HT-29 (cell line): ENCODE data around the gene DDX27. TPM values are rescaled to one million over a fixed set of nuclear protein-coding genes. Genes with fewer than 3 reads are reported as not detected.

Experiments
- DNase-seq: peaks from one replicate; pipeline ENCODE4 v3.0.0-alpha.2; 2015; ENCODE audit warnings: low spot score
- total RNA-seq: library from RNA; depleted of rRNA; stranded (reverse); fragments of >200 nt; shearing (Covaris generic); gene quantifications from 2 replicates; pipeline ENCODE4 v1.2.3, GENCODE V29; 2014

DDX27 gene
- total RNA-seq, 1 experiment from 2014 or later, result 75.5 TPM

DNA sequence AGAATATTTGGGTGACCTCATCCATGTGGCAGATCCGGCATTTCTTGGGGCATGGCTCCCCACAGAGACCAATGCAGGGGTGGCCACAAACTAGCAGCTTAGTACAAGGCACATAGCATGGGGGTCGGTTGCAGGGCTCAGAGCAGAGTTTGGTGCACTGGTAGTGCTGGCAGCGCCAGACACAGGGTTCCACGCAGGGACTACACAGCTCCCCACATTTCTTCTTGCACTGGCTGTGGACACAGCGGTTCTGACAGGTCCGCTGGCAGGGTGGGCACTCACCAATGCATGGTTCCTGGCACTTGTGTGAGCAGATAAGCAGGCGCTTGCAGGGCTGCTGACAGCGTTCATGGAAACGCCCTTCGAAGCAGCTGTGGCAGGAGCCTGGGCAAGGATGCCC lies 29.1 kb downstream of the DDX27 start:
- DNase-seq, result no peak

DNA sequence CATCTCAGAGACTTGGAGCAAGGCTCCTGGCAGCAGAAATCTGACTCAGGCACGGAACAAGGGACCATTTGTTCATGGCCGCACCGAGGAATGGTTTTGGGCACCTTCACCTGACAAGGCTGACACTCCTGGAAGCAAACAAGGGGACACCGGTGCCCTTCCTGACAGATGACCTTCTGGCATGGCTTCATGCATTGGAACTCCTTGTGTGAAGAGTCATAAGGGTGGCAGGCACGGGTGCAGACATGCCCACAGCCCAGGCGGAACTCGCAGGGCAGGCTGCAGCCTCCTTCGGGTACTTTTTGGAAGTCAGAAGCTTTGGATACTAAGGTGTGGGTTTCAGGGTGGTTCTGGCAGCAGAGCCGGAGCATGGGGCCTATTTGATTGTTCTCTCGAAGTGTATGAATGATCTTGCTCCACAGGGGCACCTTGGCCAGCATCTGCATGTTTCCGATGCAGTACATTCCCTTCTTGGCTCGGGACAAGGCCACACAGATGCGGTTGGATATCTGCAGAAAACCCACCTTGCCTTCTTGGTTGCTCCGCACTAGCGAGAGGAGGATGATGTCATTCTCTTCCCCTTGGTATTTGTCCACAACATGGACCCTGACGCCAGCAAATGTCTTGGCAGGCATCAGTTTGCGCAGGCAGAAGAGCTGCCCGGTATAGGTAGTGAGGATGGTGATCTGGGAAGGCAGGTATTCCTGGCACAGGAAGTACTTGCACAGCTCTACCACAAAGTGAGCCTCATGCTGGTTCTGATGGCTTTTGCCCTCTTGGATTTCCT lies 29.9 kb downstream of the DDX27 start:
- DNase-seq, result no peak

DNA sequence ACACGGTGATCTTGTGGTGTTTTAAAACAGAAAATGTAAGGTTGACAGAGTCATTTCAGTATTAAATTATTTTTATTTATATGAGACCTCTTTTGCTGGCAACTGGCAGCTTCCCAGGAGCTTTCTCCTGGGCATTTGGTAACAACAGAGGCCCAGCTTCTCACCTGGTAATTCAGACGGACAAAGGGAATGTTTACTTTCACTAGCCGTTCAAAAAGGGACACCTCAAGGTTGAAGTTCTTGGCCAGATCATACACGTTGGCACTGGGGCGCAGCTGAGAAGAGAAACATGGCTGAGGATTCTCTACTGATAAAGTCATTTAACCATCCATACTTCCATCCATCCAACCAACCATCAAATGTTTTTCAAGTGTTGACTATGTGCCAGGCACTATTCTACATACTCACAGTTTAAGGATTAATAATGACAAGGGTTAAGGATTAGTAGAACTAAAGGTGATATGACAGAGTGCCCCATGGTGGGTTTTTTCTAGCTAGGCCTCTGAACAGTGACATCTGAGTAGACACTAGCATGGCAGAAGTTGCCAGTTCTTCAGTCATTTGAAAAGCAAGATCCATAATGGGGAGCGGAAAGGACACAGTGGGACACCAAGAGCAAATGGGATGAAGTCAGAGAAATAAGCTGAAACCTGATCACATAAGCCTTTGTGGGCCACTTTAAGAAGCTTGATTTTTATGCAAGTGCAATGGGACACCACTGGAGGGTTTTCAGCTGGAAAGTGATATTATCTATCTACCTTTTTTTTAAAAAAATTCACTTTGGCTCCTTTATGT lies 33.5 kb downstream of the DDX27 start:
- no peak for DNase-seq

GRCh38 chr20:49256261-49256660 lies 37.0 kb downstream of the DDX27 start:
- DNase-seq, result no peak

GRCh38 chr20:49259284-49259683 lies 40.1 kb downstream of the DDX27 start:
- no peak for DNase-seq

DNA sequence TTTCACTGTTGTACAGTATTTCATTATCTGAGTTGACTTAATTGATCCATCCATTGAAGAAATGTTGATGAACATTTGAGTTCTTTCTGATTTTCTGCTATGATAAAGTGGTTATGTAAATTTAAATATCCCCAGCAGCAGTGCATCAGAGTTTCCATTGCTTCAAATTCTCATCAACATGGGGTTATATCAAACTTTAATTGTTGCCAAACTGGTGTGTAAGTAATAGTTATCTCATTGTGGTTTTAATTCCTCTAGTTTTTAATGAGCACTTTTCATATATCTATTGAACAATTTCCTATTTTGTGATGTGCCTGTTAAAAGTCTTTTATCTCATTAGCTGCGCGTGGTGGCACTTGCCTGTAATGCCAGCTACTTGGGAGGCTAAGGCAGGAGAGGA lies 40.6 kb downstream of the DDX27 start:
- DNase-seq, result no peak

DNA sequence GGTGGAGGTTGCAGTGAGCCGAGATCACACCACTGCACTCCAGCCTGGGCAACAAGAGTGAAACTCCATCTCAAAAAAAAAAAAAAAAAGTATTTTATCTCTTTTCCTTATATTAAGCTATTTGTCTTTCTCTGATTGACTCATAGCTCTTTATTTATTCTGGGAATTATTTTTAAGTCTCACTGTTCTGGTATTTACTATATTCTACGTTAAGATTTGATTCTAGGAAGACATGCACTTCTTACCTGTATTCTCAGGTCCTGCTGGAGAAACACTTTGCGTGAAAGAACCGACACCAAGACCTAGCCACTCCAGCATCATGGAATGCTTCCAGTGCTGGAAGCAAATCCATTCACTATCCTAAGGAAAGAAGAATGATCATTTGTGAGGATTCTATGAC lies 41.0 kb downstream of the DDX27 start:
- DNase-seq, result no peak

DNA sequence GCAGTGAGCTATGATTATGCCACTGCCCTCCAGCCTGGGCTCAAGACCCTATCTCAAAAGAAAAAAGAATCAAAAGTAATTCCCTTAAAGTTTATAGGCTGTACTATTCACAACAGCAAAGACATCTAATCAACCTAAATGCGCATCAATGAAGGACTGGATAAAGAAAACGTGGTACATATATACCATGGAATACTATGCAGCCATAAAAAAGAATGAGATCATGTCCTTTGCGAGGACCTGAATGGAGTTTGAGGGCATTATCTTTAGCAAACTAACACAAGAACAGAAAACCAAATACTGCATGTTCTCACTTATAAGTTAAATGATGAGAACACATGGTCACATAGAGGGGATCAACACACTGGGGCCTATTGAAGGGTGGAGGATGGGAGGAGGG lies 42.0 kb downstream of the DDX27 start:
- DNase-seq, result no peak

- DNase-seq, result no peak
These were observed 43.2 kb downstream of the DDX27 start for GRCh38 chr20:49262444-49262843.

- DNase-seq, result no peak
These were observed 48.1 kb downstream of the DDX27 start for GRCh38 chr20:49267327-49267726.

DNA sequence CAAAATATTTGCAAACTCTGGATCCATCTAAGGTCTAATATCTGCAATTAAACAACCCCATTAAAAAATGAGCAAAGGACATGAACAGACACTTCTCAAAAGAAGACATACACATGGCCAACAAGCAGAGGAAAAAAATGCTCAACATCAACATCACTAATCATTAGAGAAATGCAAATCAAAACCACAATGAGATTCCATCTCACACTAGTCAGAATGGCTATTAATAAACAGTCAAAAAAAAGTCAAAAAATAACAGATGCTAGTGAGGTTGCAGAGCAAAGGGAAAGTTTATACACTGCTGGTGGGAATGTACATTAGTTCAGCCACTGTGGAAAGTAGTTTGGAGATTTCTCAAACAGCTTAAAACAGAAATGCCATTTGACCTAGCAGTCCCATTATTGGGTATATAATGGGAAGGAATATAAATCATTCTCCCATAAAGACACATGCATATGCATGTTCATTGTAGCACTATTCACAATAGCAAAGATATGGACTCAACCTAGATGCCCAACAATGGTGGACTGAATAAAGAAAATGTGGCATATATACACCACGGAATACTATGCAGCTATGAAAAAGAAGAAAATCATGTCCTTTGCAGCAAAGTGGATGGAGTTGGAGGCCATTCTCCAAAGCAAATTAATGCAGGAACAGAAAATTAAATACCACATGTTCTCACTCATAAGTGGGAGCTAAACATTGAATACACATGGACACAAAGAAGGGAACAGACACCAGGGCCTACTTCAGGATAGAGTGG lies 49.6 kb downstream of the DDX27 start:
- DNase-seq, result no peak

DNA sequence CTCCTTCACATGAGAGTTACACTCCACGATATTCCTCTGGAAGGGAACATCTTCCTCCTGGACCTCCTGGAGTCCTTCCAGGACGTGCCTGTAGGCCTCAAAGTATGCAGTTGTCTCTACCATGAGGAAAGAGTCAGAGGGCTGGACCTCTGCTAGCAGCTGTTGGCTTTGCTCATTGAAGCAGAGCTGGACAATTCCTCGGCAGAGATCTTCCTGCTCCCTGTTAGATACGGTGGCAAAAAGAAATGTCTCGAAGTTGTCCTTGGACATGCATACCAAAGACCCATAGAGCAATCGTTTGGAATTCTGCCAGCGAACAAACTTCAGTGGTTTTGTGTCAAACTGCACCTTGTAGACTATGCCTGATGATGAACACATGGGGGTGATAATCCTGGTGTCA lies 51.0 kb downstream of the DDX27 start:
- DNase-seq, result no peak

DNA sequence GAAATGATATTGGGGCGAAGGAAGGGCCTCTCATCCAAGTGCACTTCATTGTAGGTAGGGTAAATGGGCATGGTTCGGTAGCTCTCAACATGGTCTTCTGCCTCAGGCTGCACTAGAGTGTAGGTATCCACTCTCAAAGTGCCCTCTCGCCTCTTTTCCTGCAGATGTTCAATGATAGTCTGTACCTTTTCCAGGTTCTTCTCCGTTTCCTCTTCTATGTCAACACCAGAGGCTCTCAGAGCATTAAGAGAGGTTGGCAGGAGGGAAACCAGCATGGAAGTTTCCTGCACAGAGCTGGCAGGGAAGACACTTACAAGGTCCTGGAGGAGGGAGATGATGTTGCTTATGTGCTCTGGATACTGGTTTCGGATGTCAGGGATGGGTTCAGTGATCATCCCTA lies 51.5 kb downstream of the DDX27 start:
- DNase-seq, result no peak

GRCh38 chr20:49272654-49273053 lies 53.4 kb downstream of the DDX27 start:
- DNase-seq, result no peak

DNA sequence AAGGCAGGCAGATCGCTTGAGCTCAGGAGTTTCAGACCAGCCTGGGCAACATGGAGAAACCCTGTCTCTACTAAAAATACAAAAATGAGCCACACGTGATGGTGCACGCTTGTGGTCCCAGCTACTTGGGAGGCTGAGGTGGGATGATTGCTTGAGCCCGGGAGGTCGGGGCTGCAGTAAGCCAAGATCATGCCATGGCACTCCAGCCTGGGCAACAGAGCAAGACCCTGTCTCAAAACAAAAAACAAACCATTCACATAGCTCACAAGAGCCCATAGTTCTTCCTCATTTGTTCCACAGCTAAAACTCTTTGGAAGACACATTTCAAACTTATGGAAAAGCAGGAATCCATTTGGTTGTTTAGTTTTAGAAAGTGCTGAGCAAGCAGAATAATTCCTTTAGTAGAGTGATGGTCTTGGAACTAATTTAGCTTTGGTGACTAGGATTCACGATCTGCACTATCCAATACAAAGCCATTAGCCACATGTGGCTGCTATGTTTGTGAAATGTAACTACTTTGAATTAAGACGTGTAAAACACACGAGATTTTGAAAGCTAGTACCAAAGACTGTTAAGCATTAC lies 54.6 kb downstream of the DDX27 start:
- no peak for DNase-seq

- DNase-seq, result no peak
These were observed 56.0 kb downstream of the DDX27 start for GRCh38 chr20:49275216-49275615.

GRCh38 chr20:49275636-49276035 lies 56.4 kb downstream of the DDX27 start:
- no peak for DNase-seq

- peak; percentile 79 for DNase-seq
These were observed 57.1 kb downstream of the DDX27 start for GRCh38 chr20:49276161-49276960.

DNA sequence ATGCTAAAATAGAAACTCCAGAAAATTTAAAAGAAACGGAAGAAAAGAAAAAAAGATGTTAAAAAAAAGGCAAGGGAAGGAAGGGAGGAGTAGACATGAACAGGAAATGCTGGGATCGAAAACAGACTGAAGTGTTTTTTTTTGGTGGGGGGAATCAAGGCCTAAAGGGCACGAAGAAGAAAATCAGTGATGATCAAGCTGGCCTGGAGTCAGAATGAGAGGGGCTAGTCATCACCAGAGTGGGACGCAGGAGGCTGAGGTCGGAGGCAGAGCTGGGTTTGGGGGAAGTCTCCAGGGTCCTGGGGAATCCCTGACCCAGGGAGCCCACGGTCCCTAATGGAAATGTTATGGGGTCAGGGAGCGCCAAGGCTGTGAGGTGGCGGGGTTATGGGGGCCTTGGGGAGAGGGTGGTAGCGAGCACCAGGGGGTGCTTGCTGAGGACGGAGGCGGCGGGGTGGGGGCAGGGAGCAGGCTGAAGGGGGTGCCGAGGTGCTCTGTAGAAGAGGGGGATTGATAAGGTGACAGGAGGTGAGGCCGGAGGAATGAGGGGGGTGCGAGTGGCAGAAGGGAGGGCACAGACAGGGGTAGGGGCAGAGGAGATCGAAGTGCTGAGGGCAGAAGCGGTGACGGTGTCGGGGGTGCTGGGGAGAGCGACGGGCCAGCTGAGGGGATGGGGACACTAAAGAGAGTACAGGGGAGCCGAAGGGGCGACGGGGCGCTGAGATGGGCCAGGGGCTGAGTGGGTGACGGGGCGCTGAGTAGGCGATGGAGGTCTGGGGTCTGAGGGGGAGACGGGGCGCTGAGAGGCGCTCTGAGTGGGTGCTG lies 58.0 kb downstream of the DDX27 start:
- DNase-seq, result peak; percentile 50

- no peak for DNase-seq
These were observed 58.5 kb downstream of the DDX27 start for GRCh38 chr20:49277786-49278035.
